Activated T-cell treated with anti-CD3 and anti-CD28 coated beads for 48 hours (primary cell): ENCODE data around the gene BDH1.

ENCODE experiments used
- DNase-seq: peaks from one replicate; pipeline ENCODE4 v3.0.0-alpha.2; 2020; ENCODE audit warnings: low read depth

The BDH1 gene

DNA sequence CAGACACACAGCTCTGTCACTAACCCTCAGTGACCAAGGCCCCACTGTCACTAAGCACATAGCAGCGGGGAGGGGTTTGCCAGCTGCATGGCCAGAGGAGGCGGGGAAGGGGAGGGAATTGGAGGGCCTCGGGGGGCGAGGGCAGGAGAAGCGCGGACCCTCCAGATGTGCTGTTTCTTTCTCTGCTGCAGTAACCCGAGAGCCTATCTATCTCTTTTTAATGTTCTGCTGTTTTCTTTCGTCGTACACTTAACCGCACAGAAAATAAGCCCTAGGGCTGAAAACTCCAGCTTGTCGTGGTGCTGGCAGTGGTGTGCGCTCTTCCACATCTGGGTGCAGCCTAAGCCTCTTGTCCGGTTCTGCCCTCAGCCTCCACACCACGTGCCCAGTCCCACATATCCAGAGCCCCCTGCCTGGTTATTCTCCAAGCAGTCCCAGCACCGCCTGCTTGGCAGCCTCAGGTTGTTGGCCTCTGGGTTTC, 51.1 kb downstream of the BDH1 start:
- DNase-seq: no peak

GRCh38 chr3:197504229-197504628, 51.5 kb downstream of the BDH1 start:
- DNase-seq: no peak

GRCh38 chr3:197503652-197504051, 52.1 kb downstream of the BDH1 start:
- DNase-seq: no peak

GRCh38 chr3:197501879-197502620, 53.7 kb downstream of the BDH1 start:
- peak; percentile 45 for DNase-seq

GRCh38 chr3:197501496-197501878, 54.3 kb downstream of the BDH1 start:
- DNase-seq: no peak

- no peak for DNase-seq
Measured at GRCh38 chr3:197500812-197501211, 55.0 kb downstream of the BDH1 start.

GRCh38 chr3:197499427-197499826, 56.3 kb downstream of the BDH1 start:
- DNase-seq: no peak

- DNase-seq: no peak
Measured at GRCh38 chr3:197498499-197499241, 57.1 kb downstream of the BDH1 start.

DNA sequence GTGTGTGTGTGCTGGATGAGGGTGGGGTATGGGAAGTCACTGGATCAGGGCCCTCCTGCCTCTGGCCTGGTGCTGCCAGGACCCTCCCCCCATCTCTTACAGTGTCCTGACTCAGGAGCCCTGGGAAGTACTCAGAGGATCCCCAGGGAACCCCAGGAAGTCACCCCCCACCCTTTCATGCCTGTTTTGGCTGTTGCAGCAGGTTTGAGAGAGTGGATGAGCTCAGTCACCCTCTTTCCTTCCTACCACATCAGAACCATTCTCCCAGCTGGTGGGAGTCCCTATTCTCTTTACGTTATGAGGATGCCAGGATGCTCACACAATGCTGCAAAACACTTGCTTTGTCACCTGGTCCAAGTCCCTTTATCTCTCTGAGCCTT, 59.0 kb downstream of the BDH1 start:
- no peak for DNase-seq

- no peak for DNase-seq
Measured at GRCh38 chr3:197495999-197496745, 59.6 kb downstream of the BDH1 start.

- no peak for DNase-seq
Measured at GRCh38 chr3:197495499-197495898, 60.3 kb downstream of the BDH1 start.

DNA sequence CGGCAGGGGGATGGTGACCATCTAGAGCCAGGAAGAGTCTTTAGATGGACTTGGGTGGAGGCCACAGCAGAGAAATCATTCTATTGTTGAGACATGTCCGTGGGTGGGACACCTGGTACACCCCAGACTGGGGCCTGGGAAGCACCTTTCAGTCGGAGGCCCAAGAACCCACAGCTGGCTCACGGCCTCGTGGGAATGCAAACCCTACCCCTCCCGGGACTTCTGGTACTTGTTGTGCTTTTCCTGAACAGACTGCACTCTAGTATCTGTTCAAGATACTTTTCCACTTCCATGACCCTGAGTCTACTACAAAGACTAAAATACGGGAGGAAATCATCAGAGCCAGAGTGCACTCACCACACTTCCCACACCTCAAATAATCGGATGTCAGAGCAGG, 60.7 kb downstream of the BDH1 start:
- DNase-seq: no peak

GRCh38 chr3:197494366-197495058, 61.3 kb downstream of the BDH1 start:
- DNase-seq: no peak

DNA sequence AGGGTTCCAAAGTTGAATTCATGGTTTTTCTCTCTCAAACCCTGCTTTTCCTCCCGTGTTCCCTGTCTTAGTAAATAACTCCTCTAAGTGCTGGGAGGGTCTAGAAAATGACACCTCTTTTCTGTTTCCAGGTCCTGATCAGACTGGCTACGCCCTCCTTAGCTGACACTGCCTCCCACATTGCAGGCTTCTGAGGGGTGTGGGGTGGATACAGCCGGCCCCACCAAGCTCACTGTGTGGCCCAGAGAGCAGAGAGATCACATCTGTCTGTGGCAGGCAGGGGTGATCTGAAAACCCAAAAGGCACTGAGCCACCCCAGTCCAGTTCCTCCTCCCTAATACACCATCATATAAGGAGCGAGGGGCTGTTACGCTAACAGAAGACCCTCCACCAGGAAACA, 62.7 kb downstream of the BDH1 start:
- DNase-seq: no peak

DNA sequence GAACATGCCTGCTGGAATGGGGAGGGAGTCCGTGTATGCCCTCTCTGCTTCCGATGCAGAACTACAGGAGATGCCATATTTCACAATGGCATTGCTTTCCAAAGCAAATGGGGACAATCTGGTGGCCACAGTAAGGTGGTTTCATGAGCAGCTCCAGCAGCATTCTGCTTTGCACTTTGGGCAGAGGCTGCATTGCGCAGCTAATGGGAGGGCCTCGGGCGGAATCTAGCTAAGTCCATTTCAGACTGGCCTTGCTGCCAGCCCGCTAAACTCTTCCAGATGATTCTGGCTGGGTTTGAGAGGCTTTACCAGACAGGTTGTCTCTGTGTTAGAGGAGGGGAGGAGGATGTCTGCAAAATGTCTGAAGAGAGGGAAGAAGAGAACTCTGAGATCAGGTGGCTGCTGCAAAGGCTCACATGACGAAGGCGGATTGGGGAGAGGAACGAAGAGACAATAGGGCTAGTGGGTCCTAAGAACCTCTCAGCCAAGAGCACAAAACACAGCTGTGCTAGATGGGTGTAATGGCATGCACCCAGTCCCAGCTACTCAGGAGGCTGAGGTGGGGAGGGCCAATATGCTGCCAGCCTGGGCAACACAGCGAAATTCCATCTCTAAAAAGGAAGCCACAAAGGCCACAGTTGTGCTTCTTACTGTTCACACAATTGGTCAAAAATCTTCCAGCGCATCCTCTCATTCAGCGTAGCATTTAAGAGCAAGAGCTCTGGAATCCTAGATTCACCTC, 63.7 kb downstream of the BDH1 start:
- DNase-seq: no peak

DNA sequence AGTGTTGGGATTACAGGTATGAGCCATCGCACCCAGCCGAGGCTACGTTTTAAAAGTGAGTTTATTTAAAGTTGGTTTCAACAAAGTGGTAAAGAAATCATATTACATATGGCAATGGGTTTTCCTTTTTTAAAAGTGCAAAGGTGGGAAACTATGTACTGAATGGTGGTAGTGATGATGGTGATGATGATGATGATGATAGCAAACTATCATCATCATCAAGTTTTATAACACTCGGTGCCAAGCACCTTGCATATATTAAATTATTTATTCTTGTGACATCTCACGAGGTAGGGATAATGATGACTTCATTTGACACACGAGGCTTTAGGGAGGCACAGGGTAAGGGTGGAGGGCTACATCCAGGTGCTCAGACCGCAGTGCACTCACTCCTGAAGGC, 64.3 kb downstream of the BDH1 start:
- no peak for DNase-seq

DNA sequence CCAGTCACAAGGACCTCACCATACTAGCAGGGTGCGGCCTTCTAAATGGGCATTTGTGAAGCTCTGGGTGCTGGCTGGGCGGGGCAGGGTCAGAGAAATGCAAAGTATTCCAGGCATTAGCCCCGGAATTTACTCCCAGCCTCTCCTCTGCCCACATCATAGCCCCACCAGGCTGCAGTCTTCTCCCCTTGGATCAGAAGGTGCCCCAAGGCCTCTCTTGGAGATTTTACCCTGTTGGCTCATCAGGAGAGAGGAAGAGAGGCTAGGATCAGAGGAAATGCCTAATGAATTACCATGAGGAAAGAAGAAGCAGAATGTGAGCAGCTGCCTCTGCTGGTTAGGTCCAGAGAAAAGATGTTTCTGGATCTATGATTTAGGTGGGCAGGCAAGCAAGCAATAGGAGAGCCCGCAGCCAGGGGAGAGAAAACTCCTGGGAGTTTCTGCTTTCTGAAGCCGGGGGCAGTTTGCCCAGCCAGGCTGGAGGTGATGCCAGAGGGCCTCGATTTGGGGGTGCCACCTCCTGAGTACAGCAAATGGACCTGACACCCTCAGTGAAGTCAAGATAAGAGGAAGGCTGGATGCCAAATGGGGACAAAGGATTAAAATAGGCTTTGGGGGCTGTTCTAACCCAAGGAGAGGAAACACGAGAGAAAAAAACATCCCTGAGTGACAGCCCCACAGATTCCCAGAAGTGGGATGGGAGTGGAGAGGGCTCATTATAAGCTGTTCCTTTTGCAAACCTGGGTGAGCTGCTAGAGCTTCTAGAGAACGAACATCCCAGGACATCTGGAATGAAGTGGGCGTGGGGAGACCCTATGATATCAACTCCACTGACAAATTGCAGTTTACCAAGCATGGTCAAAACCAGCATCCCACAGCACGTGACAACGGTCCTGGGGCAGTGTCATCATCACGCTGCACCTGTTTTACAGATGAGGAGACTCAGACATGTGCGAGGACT, 65.4 kb downstream of the BDH1 start:
- no peak for DNase-seq

GRCh38 chr3:197487911-197488391, 67.8 kb downstream of the BDH1 start:
- no peak for DNase-seq

GRCh38 chr3:197486861-197487260, 68.9 kb downstream of the BDH1 start:
- no peak for DNase-seq

DNA sequence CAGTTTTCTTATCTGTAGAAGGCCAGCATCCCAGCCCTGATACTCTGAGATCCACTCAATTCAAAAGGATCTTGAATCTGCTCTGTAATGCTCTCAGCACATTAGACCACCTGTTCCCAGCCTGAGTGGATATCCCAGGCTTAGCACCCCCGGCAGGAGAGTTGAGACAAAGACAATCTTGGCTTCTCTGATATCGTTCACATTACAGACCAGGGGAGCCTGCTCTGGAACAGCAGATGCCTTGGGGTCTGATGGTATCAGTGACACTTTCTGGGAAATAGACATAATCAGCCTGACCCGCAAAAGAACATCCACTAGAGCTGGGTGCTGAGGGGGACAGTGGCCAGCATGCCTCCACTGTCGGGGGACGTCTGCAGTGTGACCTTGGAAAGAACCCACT, 70.6 kb downstream of the BDH1 start:
- no peak for DNase-seq
